ENCODE measurements around the gene BCL2L14. TPM values are rescaled to one million over a fixed set of nuclear protein-coding genes. Genes with fewer than 3 reads are reported as not detected.
A peak's percentile ranks its signal among the peaks of the same experiment; 100 is the strongest.

The BCL2L14 gene
- total and polyA plus RNA-seq, 9 of the 15 experiments (the other 6 are each of a cell fraction or from before 2014, with no cell fraction given) = not detected

DNA sequence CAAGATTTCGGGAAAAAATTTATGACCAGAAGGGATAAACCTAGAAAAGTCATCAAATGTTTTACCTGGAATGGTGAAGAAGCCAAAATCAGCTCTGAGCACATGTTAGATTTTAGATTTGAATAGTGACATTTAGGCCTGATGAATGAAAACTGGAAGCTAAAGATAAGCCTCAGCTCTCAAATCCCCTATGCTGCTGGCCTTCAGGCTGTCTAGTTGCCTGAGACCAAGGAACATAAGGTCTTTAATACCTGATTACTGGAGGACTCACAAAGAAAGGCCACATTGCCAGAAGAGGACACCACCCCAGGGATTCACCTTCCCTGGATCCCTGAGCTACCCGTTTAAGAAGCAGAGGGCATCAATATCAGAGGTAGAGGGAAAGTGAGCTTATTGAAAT lies 56.6 kb downstream of the BCL2L14 start (continued):
- no peak for TF ChIP-seq MCM3 (IDR thresholded peaks at IDR 0.05)
- peak; percentile 60; the same call in 1 of the 2 replicates for TF ChIP-seq MTA2 (IDR thresholded peaks at IDR 0.05; ENCODE audit: low read depth)
- peak; percentile 83 for TF ChIP-seq ARID1B (IDR thresholded peaks at IDR 0.05)
- no peak for TF ChIP-seq NFXL1 (CRISPR knock-in tag; IDR thresholded peaks at IDR 0.05)
- no peak for TF ChIP-seq ZNF217 (CRISPR knock-in tag; IDR thresholded peaks at IDR 0.05)
- TF ChIP-seq CBX2 (IDR thresholded peaks at IDR 0.05; ENCODE audit: insufficient read depth, low read length, poor library complexity, severe bottlenecking) = no peak
- TF ChIP-seq ZFP36 (IDR thresholded peaks at IDR 0.05; ENCODE audit: low read depth, low read length, partially characterized antibody) = no peak
- no peak for TF ChIP-seq ZNF707 (CRISPR knock-in tag; conservative IDR thresholded peaks at IDR 0.05)
- TF ChIP-seq FOS (IDR thresholded peaks at IDR 0.05; ENCODE audit: extremely low read depth, insufficient read length) = no peak
- no peak for TF ChIP-seq FIP1L1 (IDR thresholded peaks at IDR 0.05; ENCODE audit: low read depth, low read length, poor library complexity, severe bottlenecking)
- TF ChIP-seq, protein P1, sequence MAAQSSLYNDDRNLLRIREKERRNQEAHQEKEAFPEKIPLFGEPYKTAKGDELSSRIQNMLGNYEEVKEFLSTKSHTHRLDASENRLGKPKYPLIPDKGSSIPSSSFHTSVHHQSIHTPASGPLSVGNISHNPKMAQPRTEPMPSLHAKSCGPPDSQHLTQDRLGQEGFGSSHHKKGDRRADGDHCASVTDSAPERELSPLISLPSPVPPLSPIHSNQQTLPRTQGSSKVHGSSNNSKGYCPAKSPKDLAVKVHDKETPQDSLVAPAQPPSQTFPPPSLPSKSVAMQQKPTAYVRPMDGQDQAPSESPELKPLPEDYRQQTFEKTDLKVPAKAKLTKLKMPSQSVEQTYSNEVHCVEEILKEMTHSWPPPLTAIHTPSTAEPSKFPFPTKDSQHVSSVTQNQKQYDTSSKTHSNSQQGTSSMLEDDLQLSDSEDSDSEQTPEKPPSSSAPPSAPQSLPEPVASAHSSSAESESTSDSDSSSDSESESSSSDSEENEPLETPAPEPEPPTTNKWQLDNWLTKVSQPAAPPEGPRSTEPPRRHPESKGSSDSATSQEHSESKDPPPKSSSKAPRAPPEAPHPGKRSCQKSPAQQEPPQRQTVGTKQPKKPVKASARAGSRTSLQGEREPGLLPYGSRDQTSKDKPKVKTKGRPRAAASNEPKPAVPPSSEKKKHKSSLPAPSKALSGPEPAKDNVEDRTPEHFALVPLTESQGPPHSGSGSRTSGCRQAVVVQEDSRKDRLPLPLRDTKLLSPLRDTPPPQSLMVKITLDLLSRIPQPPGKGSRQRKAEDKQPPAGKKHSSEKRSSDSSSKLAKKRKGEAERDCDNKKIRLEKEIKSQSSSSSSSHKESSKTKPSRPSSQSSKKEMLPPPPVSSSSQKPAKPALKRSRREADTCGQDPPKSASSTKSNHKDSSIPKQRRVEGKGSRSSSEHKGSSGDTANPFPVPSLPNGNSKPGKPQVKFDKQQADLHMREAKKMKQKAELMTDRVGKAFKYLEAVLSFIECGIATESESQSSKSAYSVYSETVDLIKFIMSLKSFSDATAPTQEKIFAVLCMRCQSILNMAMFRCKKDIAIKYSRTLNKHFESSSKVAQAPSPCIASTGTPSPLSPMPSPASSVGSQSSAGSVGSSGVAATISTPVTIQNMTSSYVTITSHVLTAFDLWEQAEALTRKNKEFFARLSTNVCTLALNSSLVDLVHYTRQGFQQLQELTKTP (IDR thresholded peaks at IDR 0.05; ENCODE audit: low read depth in 1 of 2, partially characterized antibody in 2 of 2) = no peak
- TF ChIP-seq HMG20B (CRISPR knock-in tag; IDR thresholded peaks at IDR 0.05) = no peak
- no peak for TF ChIP-seq KLF1 (tag; IDR thresholded peaks at IDR 0.05)
- TF ChIP-seq MAFK (IDR thresholded peaks at IDR 0.05; ENCODE audit: low read length) = no peak
- no peak for TF ChIP-seq PHF8 (IDR thresholded peaks at IDR 0.05; ENCODE audit: borderline replicate concordance, low read length)
- TF ChIP-seq ZNF23 (CRISPR knock-in tag; IDR thresholded peaks at IDR 0.05) = no peak
- TF ChIP-seq POLR2H (tag; IDR thresholded peaks at IDR 0.05; ENCODE audit: low read depth) = no peak
- TF ChIP-seq NR4A1 (CRISPR knock-in tag; IDR thresholded peaks at IDR 0.05) = no peak
- TF ChIP-seq NR4A1 (tag; IDR thresholded peaks at IDR 0.05) = no peak
- TF ChIP-seq, protein P2, sequence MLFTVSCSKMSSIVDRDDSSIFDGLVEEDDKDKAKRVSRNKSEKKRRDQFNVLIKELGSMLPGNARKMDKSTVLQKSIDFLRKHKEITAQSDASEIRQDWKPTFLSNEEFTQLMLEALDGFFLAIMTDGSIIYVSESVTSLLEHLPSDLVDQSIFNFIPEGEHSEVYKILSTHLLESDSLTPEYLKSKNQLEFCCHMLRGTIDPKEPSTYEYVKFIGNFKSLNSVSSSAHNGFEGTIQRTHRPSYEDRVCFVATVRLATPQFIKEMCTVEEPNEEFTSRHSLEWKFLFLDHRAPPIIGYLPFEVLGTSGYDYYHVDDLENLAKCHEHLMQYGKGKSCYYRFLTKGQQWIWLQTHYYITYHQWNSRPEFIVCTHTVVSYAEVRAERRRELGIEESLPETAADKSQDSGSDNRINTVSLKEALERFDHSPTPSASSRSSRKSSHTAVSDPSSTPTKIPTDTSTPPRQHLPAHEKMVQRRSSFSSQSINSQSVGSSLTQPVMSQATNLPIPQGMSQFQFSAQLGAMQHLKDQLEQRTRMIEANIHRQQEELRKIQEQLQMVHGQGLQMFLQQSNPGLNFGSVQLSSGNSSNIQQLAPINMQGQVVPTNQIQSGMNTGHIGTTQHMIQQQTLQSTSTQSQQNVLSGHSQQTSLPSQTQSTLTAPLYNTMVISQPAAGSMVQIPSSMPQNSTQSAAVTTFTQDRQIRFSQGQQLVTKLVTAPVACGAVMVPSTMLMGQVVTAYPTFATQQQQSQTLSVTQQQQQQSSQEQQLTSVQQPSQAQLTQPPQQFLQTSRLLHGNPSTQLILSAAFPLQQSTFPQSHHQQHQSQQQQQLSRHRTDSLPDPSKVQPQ (CRISPR knock-in tag; IDR thresholded peaks at IDR 0.05; ENCODE audit: borderline replicate concordance) = no peak
- TF ChIP-seq FOSL1 (tag; conservative IDR thresholded peaks at IDR 0.05) = no peak
- TF ChIP-seq, protein P3, sequence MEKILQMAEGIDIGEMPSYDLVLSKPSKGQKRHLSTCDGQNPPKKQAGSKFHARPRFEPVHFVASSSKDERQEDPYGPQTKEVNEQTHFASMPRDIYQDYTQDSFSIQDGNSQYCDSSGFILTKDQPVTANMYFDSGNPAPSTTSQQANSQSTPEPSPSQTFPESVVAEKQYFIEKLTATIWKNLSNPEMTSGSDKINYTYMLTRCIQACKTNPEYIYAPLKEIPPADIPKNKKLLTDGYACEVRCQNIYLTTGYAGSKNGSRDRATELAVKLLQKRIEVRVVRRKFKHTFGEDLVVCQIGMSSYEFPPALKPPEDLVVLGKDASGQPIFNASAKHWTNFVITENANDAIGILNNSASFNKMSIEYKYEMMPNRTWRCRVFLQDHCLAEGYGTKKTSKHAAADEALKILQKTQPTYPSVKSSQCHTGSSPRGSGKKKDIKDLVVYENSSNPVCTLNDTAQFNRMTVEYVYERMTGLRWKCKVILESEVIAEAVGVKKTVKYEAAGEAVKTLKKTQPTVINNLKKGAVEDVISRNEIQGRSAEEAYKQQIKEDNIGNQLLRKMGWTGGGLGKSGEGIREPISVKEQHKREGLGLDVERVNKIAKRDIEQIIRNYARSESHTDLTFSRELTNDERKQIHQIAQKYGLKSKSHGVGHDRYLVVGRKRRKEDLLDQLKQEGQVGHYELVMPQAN (IDR thresholded peaks at IDR 0.05; ENCODE audit: borderline replicate concordance) = no peak
- no peak for TF ChIP-seq SIRT6 (IDR thresholded peaks at IDR 0.05; ENCODE audit: low read depth, low read length)

All from K562 (cell line).